ENCODE results near the gene TTC21A. TPM values are rescaled to one million over a fixed set of nuclear protein-coding genes. Genes with fewer than 3 reads are reported as not detected.

The TTC21A gene, protein sequence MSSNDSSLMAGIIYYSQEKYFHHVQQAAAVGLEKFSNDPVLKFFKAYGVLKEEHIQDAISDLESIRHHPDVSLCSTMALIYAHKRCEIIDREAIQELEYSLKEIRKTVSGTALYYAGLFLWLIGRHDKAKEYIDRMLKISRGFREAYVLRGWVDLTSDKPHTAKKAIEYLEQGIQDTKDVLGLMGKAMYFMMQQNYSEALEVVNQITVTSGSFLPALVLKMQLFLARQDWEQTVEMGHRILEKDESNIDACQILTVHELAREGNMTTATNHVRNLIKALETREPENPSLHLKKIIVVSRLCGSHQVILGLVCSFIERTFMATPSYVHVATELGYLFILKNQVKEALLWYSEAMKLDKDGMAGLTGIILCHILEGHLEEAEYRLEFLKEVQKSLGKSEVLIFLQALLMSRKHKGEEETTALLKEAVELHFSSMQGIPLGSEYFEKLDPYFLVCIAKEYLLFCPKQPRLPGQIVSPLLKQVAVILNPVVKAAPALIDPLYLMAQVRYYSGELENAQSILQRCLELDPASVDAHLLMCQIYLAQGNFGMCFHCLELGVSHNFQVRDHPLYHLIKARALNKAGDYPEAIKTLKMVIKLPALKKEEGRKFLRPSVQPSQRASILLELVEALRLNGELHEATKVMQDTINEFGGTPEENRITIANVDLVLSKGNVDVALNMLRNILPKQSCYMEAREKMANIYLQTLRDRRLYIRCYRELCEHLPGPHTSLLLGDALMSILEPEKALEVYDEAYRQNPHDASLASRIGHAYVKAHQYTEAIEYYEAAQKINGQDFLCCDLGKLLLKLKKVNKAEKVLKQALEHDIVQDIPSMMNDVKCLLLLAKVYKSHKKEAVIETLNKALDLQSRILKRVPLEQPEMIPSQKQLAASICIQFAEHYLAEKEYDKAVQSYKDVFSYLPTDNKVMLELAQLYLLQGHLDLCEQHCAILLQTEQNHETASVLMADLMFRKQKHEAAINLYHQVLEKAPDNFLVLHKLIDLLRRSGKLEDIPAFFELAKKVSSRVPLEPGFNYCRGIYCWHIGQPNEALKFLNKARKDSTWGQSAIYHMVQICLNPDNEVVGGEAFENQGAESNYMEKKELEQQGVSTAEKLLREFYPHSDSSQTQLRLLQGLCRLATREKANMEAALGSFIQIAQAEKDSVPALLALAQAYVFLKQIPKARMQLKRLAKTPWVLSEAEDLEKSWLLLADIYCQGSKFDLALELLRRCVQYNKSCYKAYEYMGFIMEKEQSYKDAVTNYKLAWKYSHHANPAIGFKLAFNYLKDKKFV (N-terminal part only)
- 3.2 TPM for total RNA-seq

DNA sequence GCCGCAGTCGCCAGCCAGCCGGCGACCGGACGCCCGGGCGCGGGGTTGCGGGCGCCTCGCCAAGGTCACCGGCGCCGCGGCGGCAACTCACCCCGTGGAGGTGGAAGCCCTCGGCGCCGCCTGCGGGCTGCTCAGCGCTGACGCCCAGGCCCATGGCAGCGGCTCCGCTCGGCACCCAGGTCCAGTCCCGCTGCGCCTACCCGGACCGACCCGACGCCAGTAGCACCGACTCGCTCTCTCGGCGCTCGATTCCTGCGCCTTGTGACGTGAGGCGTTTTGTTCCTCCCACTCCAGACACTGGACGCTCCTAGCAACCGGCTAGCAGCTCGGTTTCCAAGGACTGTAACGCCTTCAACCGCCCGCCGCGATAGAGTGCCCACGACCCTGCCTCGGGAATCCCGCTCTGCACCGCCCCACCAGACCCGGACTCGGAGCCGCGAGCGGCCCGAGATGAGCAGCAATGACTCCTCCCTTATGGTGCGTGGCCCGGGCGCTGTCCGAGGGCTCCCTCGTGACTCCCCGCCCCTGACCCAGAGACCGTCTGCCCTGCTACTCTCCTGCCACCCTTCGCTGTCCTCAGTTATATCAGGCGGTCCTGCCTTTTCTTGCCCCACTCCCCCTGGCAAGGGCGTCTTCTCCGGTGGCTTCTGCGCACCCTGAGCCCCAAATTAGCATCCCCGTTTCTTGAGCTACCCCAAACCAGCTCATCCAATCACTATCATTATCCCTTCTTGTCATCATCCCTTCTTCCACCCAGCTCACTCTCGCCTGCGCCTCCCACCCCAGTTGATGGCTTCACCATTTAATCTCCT is at the start of gene TTC21A, which contains the start of gene GORASP1:
TTC21A (plus strand) TSS at position 293 of the 812 bp plus-strand sequence; CDS start at position 451, 158 bp downstream.
GORASP1 (minus strand) TSS at position 240 of the 812 bp plus-strand sequence; CDS start at position 154, 86 bp downstream.

Small RNAs within 50 kb of the gene (small RNA-seq; reads per million reads assigned to genes)
- gene RF00017: not detected

Other genes with a start within 250 kb of the TTC21A start
- gene SCN11A, start 55.7 kb upstream of the TTC21A start, total RNA-seq: 0.46 TPM
- gene WDR48, start 55.7 kb upstream of the TTC21A start, total RNA-seq: 84.7 TPM
- 40.8 TPM for gene GORASP1, start 53 bp upstream of the TTC21A start, total RNA-seq
- 6.9 TPM for gene CSRNP1, start 45.9 kb downstream of the TTC21A start, total RNA-seq
- gene XIRP1, start 84.9 kb downstream of the TTC21A start, total RNA-seq: under 0.01 TPM
- 28.8 TPM for gene CX3CR1, start 172.4 kb downstream of the TTC21A start, total RNA-seq
- gene CCR8, start 222.0 kb downstream of the TTC21A start, total RNA-seq: not detected